ES-I3 (cell line): ENCODE data around the gene NTRK2.

Experiments
- H3K36me3 ChIP-seq: 2 replicates; pipeline ENCODE4 v1.6.1; 2013; ENCODE audit warnings: mild to moderate bottlenecking, low read length, control low read depth, moderate library complexity; ENCODE audit not compliant: insufficient read depth
- H3K4me1 ChIP-seq: 2 replicates; pipeline ENCODE4 v1.6.1; 2013; ENCODE audit warnings: mild to moderate bottlenecking, control low read depth, low read length; ENCODE audit not compliant: insufficient read depth
- H3K9ac ChIP-seq: 2 replicates; pipeline ENCODE4 v1.6.1; 2013; ENCODE audit warnings: low read depth, mild to moderate bottlenecking, low read length, moderate library complexity
- H3K9me3 ChIP-seq: 2 replicates; pipeline ENCODE4 v1.6.1; 2013; ENCODE audit warnings: mild to moderate bottlenecking, low read length, moderate library complexity; ENCODE audit not compliant: control insufficient read depth, insufficient read depth

Gene NTRK2

GRCh38 chr9:84860249-84861115 lies 191.0 kb downstream of the NTRK2 start:
- H3K36me3 ChIP-seq = no peaks in the 10 kb centered on the region
- peaks cover 46% of the 10 kb centered on the region for H3K4me1 ChIP-seq
- no peaks in the 10 kb centered on the region for H3K9me3 ChIP-seq
- no peak overlapping the region for H3K9ac ChIP-seq

- Histone ChIP-seq H3K9ac (no peak overlapping the region), H3K36me3 (no peaks in the 10 kb centered on the region), H3K9me3 (no peaks in the 10 kb centered on the region), H3K4me1 (peaks cover 46% of the 10 kb centered on the region)
Measured at GRCh38 chr9:84861455-84861854, 191.9 kb downstream of the NTRK2 start.

DNA sequence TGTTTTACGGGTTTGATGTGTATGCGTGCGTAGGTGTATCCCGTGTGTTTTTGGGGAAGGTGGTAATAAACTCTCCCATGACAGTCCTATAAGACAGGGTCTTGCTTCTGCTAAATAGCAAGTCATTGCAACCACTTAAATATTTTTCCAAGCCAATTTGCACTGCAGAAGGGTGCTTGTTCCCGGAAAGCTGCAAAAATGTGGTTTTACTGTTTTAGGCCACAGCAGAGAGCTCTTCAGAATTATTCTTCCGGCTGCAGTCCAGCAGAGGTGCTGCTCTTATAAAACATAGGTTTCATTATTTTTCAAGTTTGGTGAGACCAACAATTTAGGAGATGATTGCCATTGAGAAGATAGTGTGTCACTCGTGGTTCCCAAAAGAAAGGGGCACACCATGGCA lies 192.8 kb downstream of the NTRK2 start:
- H3K9ac ChIP-seq = no peak overlapping the region
- no peaks in the 10 kb centered on the region for H3K9me3 ChIP-seq
- no peaks in the 10 kb centered on the region for H3K36me3 ChIP-seq
- peaks cover 46% of the 10 kb centered on the region for H3K4me1 ChIP-seq

GRCh38 chr9:84862810-84863287 lies 193.3 kb downstream of the NTRK2 start:
- Histone ChIP-seq H3K36me3 (no peaks in the 10 kb centered on the region), H3K9me3 (no peaks in the 10 kb centered on the region), H3K9ac (no peak overlapping the region), H3K4me1 (peaks cover 46% of the 10 kb centered on the region)

GRCh38 chr9:84863372-84863771 lies 193.8 kb downstream of the NTRK2 start:
- Histone ChIP-seq H3K4me1 (peaks cover 43% of the 10 kb centered on the region), H3K36me3 (no peaks in the 10 kb centered on the region), H3K9me3 (no peaks in the 10 kb centered on the region), H3K9ac (no peak overlapping the region)

- no peaks in the 10 kb centered on the region for H3K36me3 ChIP-seq
- 0 out of 2 replicates have a peak, but pooled peaks cover 4% of the 10 kb centered on the region for H3K9me3 ChIP-seq
- no peak overlapping the region for H3K9ac ChIP-seq
- peaks cover 23% of the 10 kb centered on the region for H3K4me1 ChIP-seq
Measured at GRCh38 chr9:84866396-84867175, 197.1 kb downstream of the NTRK2 start.

- H3K4me1 ChIP-seq = peaks cover 17% of the 10 kb centered on the region
- H3K9me3 ChIP-seq = 0 out of 2 replicates have a peak, but pooled peaks cover 4% of the 10 kb centered on the region
- H3K36me3 ChIP-seq = no peaks in the 10 kb centered on the region
- no peak overlapping the region for H3K9ac ChIP-seq
Measured at GRCh38 chr9:84867186-84867585, 197.7 kb downstream of the NTRK2 start.

DNA sequence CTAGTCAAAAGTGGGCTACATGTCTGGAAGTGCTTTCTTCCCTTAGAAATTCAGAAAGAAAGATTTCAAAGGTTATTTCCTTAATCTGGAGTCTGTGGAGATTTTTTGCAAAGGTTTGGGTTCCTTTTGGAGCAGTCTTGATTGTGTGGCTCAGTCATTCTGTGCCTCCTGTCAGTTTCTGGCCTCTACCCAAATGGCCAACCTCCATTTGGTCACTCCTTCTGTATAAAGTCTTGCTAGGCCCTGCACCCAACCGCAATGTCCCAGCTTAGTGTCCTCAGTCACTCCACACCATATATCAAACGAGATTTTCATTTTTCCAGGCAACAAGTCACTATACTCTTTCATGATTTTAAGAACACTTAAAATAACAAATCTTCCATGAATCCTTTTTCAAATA lies 199.6 kb downstream of the NTRK2 start:
- Histone ChIP-seq H3K9ac (no peak overlapping the region), H3K4me1 (peaks cover under 1% of the 10 kb centered on the region; the same call in 1 of the 2 replicates), H3K9me3 (0 out of 2 replicates have a peak, but pooled peaks cover 4% of the 10 kb centered on the region)

GRCh38 chr9:84871983-84872382 lies 202.5 kb downstream of the NTRK2 start:
- H3K4me1 ChIP-seq = peaks cover 10% of the 10 kb centered on the region; the same call in 1 of the 2 replicates
- 0 out of 2 replicates have a peak, but pooled peaks cover 4% of the 10 kb centered on the region for H3K9me3 ChIP-seq
- H3K9ac ChIP-seq = no peak overlapping the region

More for the DNA sequence above, 199.6 kb downstream of the NTRK2 start:
- no peaks in the 10 kb centered on the region for H3K36me3 ChIP-seq

GRCh38 chr9:84874022-84874421 lies 204.5 kb downstream of the NTRK2 start:
- peaks cover 10% of the 10 kb centered on the region; the same call in 1 of the 2 replicates for H3K4me1 ChIP-seq
- H3K36me3 ChIP-seq = no peaks in the 10 kb centered on the region
- H3K9me3 ChIP-seq = no peaks in the 10 kb centered on the region
- H3K9ac ChIP-seq = no peak overlapping the region

More at GRCh38 chr9:84871983-84872382, 202.5 kb downstream of the NTRK2 start:
- H3K36me3 ChIP-seq = no peaks in the 10 kb centered on the region

- no peak overlapping the region for H3K9ac ChIP-seq
Measured at GRCh38 chr9:84874596-84874995, 205.1 kb downstream of the NTRK2 start.

DNA sequence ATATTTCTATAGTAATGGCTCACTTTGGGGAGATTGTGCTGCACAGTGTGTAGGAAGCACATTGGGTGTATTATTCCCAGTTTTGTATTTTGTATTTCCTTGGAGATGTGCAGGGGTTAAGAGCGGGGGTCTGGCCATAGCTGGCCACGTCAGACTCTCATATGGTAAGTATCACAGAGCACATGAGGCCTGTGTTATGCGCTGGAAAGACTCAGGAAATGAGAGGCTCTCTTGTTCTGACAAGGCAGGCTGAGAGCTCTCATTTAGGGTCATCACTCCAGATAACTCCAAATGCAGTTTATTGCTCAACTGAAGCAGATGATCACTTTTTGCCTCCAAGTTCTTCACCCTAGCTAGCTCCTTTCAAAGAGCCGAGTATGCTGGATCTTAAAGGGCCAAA lies 205.7 kb downstream of the NTRK2 start:
- Histone ChIP-seq H3K36me3 (no peaks in the 10 kb centered on the region), H3K9me3 (no peaks in the 10 kb centered on the region), H3K4me1 (peaks cover 10% of the 10 kb centered on the region; the same call in 1 of the 2 replicates), H3K9ac (no peak overlapping the region)

More at GRCh38 chr9:84874596-84874995, 205.1 kb downstream of the NTRK2 start:
- no peaks in the 10 kb centered on the region for H3K36me3 ChIP-seq
- no peaks in the 10 kb centered on the region for H3K9me3 ChIP-seq
- H3K4me1 ChIP-seq = peaks cover 10% of the 10 kb centered on the region; the same call in 1 of the 2 replicates

DNA sequence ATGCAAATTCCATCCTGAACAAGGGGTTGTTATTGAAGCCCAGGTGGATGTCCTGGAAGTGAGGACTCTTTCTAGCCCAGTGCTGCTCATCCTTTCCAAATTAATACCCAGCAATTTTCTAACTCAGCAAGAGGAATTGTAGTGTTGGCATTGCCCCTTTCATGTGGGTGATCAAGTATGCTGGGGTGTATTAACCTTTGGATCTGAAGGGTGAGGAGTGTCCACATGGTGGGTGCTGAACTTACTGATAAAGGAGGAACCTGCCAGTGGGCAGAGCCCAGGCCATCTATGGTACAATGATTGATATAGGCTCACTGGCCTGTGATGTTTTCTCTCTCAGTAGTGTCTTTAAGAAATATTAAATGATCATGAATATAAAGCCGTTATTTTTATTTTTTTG lies 210.1 kb downstream of the NTRK2 start:
- Histone ChIP-seq H3K9ac (no peak overlapping the region), H3K36me3 (no peaks in the 10 kb centered on the region), H3K4me1 (peaks cover 4% of the 10 kb centered on the region; the same call in 1 of the 2 replicates), H3K9me3 (no peaks in the 10 kb centered on the region)

DNA sequence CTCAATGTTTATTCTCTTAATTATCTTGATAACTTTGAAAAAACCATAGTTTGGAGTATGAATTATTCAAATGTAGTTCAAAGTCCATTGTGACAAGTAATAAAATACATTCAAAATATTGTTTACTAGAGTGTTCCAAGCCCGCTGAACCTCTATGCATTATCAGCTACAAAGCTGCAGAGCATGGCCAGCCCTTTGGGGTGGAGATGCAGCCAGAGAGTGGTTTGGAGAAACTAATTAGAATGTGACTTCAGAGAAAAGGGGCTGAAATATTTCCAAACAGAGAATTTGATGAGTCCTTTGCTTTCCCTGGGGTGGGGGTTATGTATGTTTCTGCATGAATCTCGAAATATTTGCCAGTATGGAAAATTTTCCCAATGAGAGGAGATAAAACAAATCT lies 211.3 kb downstream of the NTRK2 start:
- H3K4me1 ChIP-seq = no peaks in the 10 kb centered on the region
- no peaks in the 10 kb centered on the region for H3K36me3 ChIP-seq
- H3K9me3 ChIP-seq = no peaks in the 10 kb centered on the region
- H3K9ac ChIP-seq = no peak overlapping the region
